DND-41 (cell line): ENCODE measurements around the gene ZC3H6.

Experiments used
- ATAC-seq: fragments of 200-7000 bp; cut with Tn5 transposase; 3 replicates; pipeline ENCODE4 v1.9.1; 2021; ENCODE audit warnings: low read depth; ENCODE audit not compliant: insufficient read depth
- DNase-seq: peaks from one replicate; pipeline ENCODE4 v3.0.0-alpha.2; 2020
- H2AFZ ChIP-seq: 2 replicates; pipeline ENCODE4 v1.6.0; 2012; ENCODE audit warnings: low read depth, low read length
- H3K27ac ChIP-seq: 2 replicates; pipeline ENCODE4 v1.5.1; 2012; ENCODE audit warnings: low read length, inconsistent platforms
- H3K27me3 ChIP-seq: fragments of 200-600 bp; sonication (generic); 2 replicates; pipeline ENCODE4 v1.6.0; 2012; ENCODE audit warnings: low read length, mild to moderate bottlenecking, inconsistent platforms; ENCODE audit not compliant: insufficient read depth, poor library complexity
- H3K36me3 ChIP-seq: 2 replicates; pipeline ENCODE4 v1.5.1; 2012; ENCODE audit warnings: low read length, inconsistent platforms; ENCODE audit not compliant: insufficient read depth
- H3K4me1 ChIP-seq: 2 replicates; pipeline ENCODE4 v1.5.1; 2012; ENCODE audit warnings: mild to moderate bottlenecking, low read length; ENCODE audit not compliant: insufficient read depth
- H3K4me2 ChIP-seq: 2 replicates; pipeline ENCODE4 v1.6.0; 2012; ENCODE audit warnings: mild to moderate bottlenecking, moderate library complexity, low read length, inconsistent platforms; ENCODE audit not compliant: insufficient read depth
- H3K4me3 ChIP-seq, 2 experiments: fragments of 200-600 bp in 1 of 2; shearing (Covaris generic) in 1 of 2; 2 replicates each; pipeline ENCODE4 v1.5.1; 2012 to 2016; ENCODE audit warnings: inconsistent platforms in 2 of 2, low read length in 2 of 2, mild to moderate bottlenecking in 2 of 2, low read depth in 1 of 2, moderate library complexity in 1 of 2
- H3K79me2 ChIP-seq: 2 replicates; pipeline ENCODE4 v1.6.0; 2012; ENCODE audit warnings: low read length, inconsistent platforms; ENCODE audit not compliant: insufficient read depth
- H3K9ac ChIP-seq: 2 replicates; pipeline ENCODE4 v1.6.0; 2012; ENCODE audit warnings: low read depth, mild to moderate bottlenecking, inconsistent platforms, low read length, moderate library complexity
- H3K9me3 ChIP-seq: 2 replicates; pipeline ENCODE4 v1.5.1; 2012; ENCODE audit warnings: low read length, moderate library complexity, mild to moderate bottlenecking, inconsistent platforms; ENCODE audit not compliant: insufficient read depth, severe bottlenecking
- H4K20me1 ChIP-seq: 2 replicates; pipeline ENCODE4 v1.6.0; 2012; ENCODE audit warnings: low read length; ENCODE audit not compliant: insufficient read depth
- CTCF ChIP-seq: IDR thresholded peaks from 2 replicates; pipeline ENCODE4 v1.5.1; 2012; ENCODE audit warnings: borderline replicate concordance, low read length, moderate library complexity, mild to moderate bottlenecking; ENCODE audit not compliant: poor library complexity, severe bottlenecking; ENCODE audit errors: extremely low read depth
- EZH2 ChIP-seq: IDR thresholded peaks from 3 replicates; pipeline ENCODE4 v1.6.1; 2012; ENCODE audit warnings: borderline replicate concordance, low read depth, mild to moderate bottlenecking, moderate library complexity, low read length, inconsistent platforms; ENCODE audit not compliant: severe bottlenecking

The ZC3H6 gene

GRCh38 chr2:112340475-112341267, 65.3 kb downstream of the ZC3H6 start:
- ATAC-seq = no peak
- H2AFZ ChIP-seq = no peak overlapping the region
- H3K4me2 ChIP-seq = no peak overlapping the region
- no peaks in the 10 kb centered on the region for H3K4me1 ChIP-seq
- no peaks in the 10 kb centered on the region for H4K20me1 ChIP-seq
- H3K9ac ChIP-seq = no peak overlapping the region
- TF ChIP-seq CTCF = no peak
- TF ChIP-seq EZH2 = no peak
- no peak overlapping the region for H3K4me3 ChIP-seq
- H3K79me2 ChIP-seq = no peaks in the 10 kb centered on the region
- DNase-seq = no peak
- no peaks in the 10 kb centered on the region for H3K36me3 ChIP-seq
- H3K27ac ChIP-seq = no peak overlapping the region
- no peaks in the 10 kb centered on the region for H3K27me3 ChIP-seq
- no peaks in the 10 kb centered on the region for H3K9me3 ChIP-seq

- ATAC-seq (no peak), DNase-seq (no peak)
- H3K27ac ChIP-seq = no peak overlapping the region
- H3K4me1 ChIP-seq = no peaks in the 10 kb centered on the region
- no peak for TF ChIP-seq EZH2
- no peaks in the 10 kb centered on the region for H3K9me3 ChIP-seq
- H3K4me3 ChIP-seq = no peak overlapping the region
- H3K27me3 ChIP-seq = no peaks in the 10 kb centered on the region
- no peaks in the 10 kb centered on the region for H3K79me2 ChIP-seq
- no peaks in the 10 kb centered on the region for H4K20me1 ChIP-seq
- H3K36me3 ChIP-seq = no peaks in the 10 kb centered on the region
- H3K9ac ChIP-seq = no peak overlapping the region
- no peak overlapping the region for H2AFZ ChIP-seq
- H3K4me2 ChIP-seq = no peak overlapping the region
Measured at GRCh38 chr2:112342067-112342550, 66.7 kb downstream of the ZC3H6 start.

- Histone ChIP-seq H2AFZ (peak overlapping the region; percentile 17; the same call in 1 of the 2 replicates), H3K79me2 (no peaks in the 10 kb centered on the region), H3K4me1 (no peaks in the 10 kb centered on the region), H3K9ac (no peak overlapping the region), H3K9me3 (no peaks in the 10 kb centered on the region), H3K27ac (no peak overlapping the region), H3K36me3 (no peaks in the 10 kb centered on the region), H3K4me2 (no peak overlapping the region), H3K4me3 (no peak overlapping the region), H4K20me1 (no peaks in the 10 kb centered on the region), H3K27me3 (no peaks in the 10 kb centered on the region)
- TF ChIP-seq CTCF (no peak), EZH2 (no peak)
- no peak for DNase-seq
- peak; percentile 54; the same call in 1 of the 3 replicates for ATAC-seq
Measured at GRCh38 chr2:112343827-112344585, 68.6 kb downstream of the ZC3H6 start.
